Activated CD8-positive, alpha-beta T cell treated with anti-CD3 and anti-CD28 coated beads, Interleukin-2, amount 10 ng/mL, durations not matched to agents 7 days and 5 days (primary cell): ENCODE data around the gene JUN. TPM values are rescaled to one million over a fixed set of nuclear protein-coding genes. Genes with fewer than 3 reads are reported as not detected.

Experiments
- ATAC-seq: fragments of 150-1000 bp; cut with Tn5 transposase; one replicate; pipeline ENCODE4 v1.10.0; 2021; ENCODE audit warnings: moderate library complexity
- CTCF ChIA-PET: fragments of 350-600 bp; sonication (Branson Sonifier 250); formaldehyde crosslinking; loops from one replicate; lab custom pipeline; 2021; ENCODE audit warnings: antibody characterized with exemption; lab: Charles Lee
- POLR2A ChIA-PET: fragments of 350-600 bp; sonication (Branson Sonifier 250); formaldehyde crosslinking; loops from one replicate; lab custom pipeline; 2021; ENCODE audit warnings: antibody characterized with exemption; lab: Charles Lee
- DNase-seq: peaks from one replicate; pipeline ENCODE4 v3.0.0-alpha.2; 2020
- H3K27ac Mint-ChIP-seq: one replicate; pipeline ENCODE4 v1.8.0; 2021; ENCODE audit warnings: mild to moderate bottlenecking, mixed read lengths
- H3K27me3 Mint-ChIP-seq: one replicate; pipeline ENCODE4 v1.8.0; 2021; ENCODE audit warnings: low read depth, mixed read lengths
- H3K36me3 Mint-ChIP-seq: one replicate; pipeline ENCODE4 v1.8.0; 2021; ENCODE audit warnings: low read depth, mixed read lengths
- H3K4me1 Mint-ChIP-seq: one replicate; pipeline ENCODE4 v1.8.0; 2021; ENCODE audit warnings: low read depth, mixed read lengths
- H3K4me3 Mint-ChIP-seq: one replicate; pipeline ENCODE4 v1.8.0; 2021; ENCODE audit warnings: mild to moderate bottlenecking, mixed read lengths
- H3K9me3 Mint-ChIP-seq: one replicate; pipeline ENCODE4 v1.8.0; 2022; ENCODE audit warnings: mixed read lengths; ENCODE audit not compliant: insufficient read depth
- total RNA-seq, 2 experiments: library from RNA; stranded (reverse); gene quantifications; one replicate each; pipeline ENCODE4 v1.2.3, GENCODE V29; 2021

JUN gene
- total RNA-seq, 2 experiments from 2014 or later = 107 to 110 TPM

DNA sequence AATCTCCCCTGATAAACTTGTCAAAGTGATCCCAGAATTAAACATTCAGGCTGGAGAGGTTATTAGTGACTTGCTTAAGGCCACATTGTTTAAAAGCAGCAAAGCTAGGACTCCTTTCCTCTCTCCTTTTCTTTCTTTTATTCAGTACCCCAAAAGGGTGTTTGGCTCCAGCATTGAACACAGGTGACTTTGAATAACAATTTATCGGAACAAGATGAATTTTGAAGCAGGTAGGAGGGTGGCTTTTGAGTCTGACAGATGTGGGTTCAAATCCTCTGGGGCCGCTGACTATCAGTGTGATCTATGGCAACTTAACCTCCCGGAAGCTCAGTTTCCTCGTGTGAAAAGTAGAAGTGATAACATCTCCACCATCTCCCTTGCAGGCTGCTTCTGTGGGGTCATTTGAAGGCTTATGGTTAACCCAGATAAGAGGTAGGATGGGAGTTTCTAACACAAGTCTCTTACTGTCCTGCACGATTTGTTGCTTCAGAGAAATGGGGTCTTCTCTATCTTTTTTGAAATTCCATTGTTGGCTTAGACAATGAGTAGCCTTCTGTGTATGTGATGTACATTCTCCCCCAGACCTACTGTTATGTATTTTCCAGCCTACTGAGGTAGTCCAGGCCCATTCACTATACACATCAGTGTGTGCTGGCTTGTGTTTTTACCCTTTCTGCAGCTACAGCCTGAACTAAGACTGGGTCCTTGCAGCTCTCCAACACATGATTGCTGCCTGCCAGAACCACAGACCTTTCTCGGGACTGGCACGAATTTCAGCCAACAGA lies 29.0 kb downstream of the JUN start:
- peak; percentile 83 for ATAC-seq
- Mint-ChIP-seq H3K27ac (peak overlapping the region; percentile 90), H3K4me1 (peaks cover 50% of the 10 kb centered on the region), H3K27me3 (no peaks in the 10 kb centered on the region), H3K36me3 (peaks cover 8% of the 10 kb centered on the region), H3K9me3 (no peaks in the 10 kb centered on the region), H3K4me3 (peak overlapping the region; percentile 45)
- ChIA-PET POLR2A (interaction anchor here (1.0 to 3.8 kb wide), 4 partner anchors 10 to 61 kb away, joined by 3 to 26 read pairs (median 4); partner anchors contain the start of gene JUN), CTCF (interaction anchor here (0.8 to 6.6 kb wide), 8 partner anchors 13 to 945 kb away, joined by 3 to 32 read pairs (median 5); no protein-coding TSS in a partner anchor)
- DNase-seq = peak; percentile 67

GRCh38 chr1:58754073-58754613 lies 29.7 kb downstream of the JUN start:
- no peak for ATAC-seq
- ChIA-PET CTCF (interaction anchor here (0.9 to 6.6 kb wide), 6 partner anchors 13 to 945 kb away, joined by 3 to 32 read pairs (median 8); no protein-coding TSS in a partner anchor), POLR2A (interaction anchor here (1.1 to 3.8 kb wide), 2 partner anchors 29 to 62 kb away, joined by 3 to 26 read pairs; partner anchors contain the start of gene JUN)
- Mint-ChIP-seq H3K9me3 (no peaks in the 10 kb centered on the region), H3K27ac (peak overlapping the region; percentile 90), H3K4me3 (no peak overlapping the region), H3K4me1 (peaks cover 55% of the 10 kb centered on the region), H3K27me3 (no peaks in the 10 kb centered on the region), H3K36me3 (peaks cover 8% of the 10 kb centered on the region)
- no peak for DNase-seq

DNA sequence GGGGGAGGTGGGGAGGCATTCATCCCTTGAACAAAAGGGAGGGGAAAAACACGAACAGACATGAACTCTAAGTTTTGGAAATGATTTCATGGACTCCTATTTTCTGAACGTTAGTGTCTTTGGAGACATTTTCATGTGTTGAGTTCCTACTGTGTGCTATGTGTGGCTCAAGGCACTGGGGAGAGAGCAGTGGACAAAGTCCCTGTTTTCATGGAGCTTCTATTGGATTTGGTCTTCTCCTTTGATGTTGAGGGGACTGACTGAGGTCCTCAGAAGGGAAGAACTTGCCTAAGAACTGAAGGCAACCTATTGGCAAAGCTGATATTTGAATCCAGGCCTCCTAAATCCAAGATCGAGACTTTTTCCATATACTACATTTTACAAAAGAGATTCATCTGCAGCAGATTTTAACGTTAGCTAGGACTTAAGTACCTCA lies 30.4 kb downstream of the JUN start:
- ATAC-seq (no peak), DNase-seq (no peak)
- Mint-ChIP-seq H3K4me3 (no peak overlapping the region), H3K9me3 (no peaks in the 10 kb centered on the region), H3K27me3 (no peaks in the 10 kb centered on the region), H3K4me1 (peaks cover 57% of the 10 kb centered on the region), H3K27ac (no peak overlapping the region), H3K36me3 (peaks cover 8% of the 10 kb centered on the region)
- CTCF ChIA-PET = interaction anchor here (0.9 to 6.6 kb wide), 3 partner anchors 14 to 290 kb away, joined by 3 to 32 read pairs (median 11); no protein-coding TSS in a partner anchor
- POLR2A ChIA-PET = interaction anchor here (3.8 kb wide), 1 partner anchor 30 kb away, joined by 26 read pairs; the partner anchor contains the start of gene JUN

DNA sequence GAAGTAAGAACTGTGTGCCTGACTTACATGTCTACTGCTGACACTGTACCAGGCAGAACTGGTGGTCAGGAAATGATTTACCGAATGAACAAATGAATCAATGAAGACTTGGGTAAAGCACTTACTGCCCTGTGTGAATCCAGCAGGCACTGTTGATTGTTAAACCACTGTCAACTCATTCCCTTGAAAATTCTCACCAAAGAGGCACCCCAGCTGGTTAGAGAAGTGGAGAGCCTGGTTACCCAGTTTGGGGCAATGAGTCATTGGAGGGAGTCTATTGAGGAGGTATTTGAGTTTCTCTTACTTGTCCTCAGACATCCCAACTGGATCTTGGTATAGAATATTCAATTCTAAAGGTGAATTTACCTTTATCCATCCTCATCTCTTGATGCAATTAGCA lies 34.2 kb downstream of the JUN start:
- ChIA-PET POLR2A (no interaction called here), CTCF (interaction anchor here (0.5 kb wide), 1 partner anchor 90 kb away, joined by 3 read pairs; no protein-coding TSS in a partner anchor)
- Mint-ChIP-seq H3K9me3 (no peaks in the 10 kb centered on the region), H3K36me3 (no peaks in the 10 kb centered on the region), H3K4me1 (peaks cover 31% of the 10 kb centered on the region), H3K4me3 (no peak overlapping the region), H3K27me3 (peaks cover 11% of the 10 kb centered on the region), H3K27ac (no peak overlapping the region)
- ATAC-seq (no peak), DNase-seq (no peak)

- Mint-ChIP-seq H3K4me1 (peaks cover 22% of the 10 kb centered on the region), H3K36me3 (no peaks in the 10 kb centered on the region), H3K27me3 (peaks cover 18% of the 10 kb centered on the region), H3K4me3 (no peak overlapping the region), H3K27ac (no peak overlapping the region), H3K9me3 (no peaks in the 10 kb centered on the region)
- ChIA-PET POLR2A (no interaction called here), CTCF (interaction anchor here (1.4 kb wide), 1 partner anchor 950 kb away, joined by 3 read pairs; no protein-coding TSS in a partner anchor)
- DNase-seq (no peak), ATAC-seq (no peak)
These were observed 35.2 kb downstream of the JUN start for GRCh38 chr1:58748666-58749065.

GRCh38 chr1:58746757-58747156 lies 37.1 kb downstream of the JUN start:
- H3K4me3 Mint-ChIP-seq = no peak overlapping the region
- ChIA-PET POLR2A (no interaction called here), CTCF (interaction anchor here (0.6 to 1.9 kb wide), 2 partner anchors 19 to 1013 kb away, joined by 3 to 4 read pairs; no protein-coding TSS in a partner anchor)
- peaks cover 7% of the 10 kb centered on the region for H3K4me1 Mint-ChIP-seq
- no peaks in the 10 kb centered on the region for H3K9me3 Mint-ChIP-seq
- H3K27ac Mint-ChIP-seq = no peak overlapping the region
- H3K36me3 Mint-ChIP-seq = no peaks in the 10 kb centered on the region
- DNase-seq = no peak
- no peak for ATAC-seq
- peaks cover 18% of the 10 kb centered on the region for H3K27me3 Mint-ChIP-seq

DNA sequence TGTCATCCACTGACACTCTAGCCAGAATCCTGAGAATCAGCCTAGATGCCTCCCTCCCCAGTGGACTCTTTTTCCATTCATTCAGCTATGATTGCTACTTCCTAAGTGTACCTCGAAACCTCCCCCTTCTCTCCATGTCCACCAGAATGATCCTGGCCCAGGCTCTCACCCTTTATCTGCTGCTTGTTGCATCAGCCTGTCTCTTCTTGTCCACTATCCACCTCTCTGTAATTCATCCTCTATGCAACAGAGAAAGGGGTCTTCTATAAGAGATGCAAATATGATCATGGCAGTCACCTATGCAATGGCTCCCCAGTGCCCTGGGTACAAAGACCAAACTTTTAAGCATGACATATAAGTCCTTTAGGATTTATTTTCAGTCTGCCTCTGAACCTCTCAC lies 37.7 kb downstream of the JUN start:
- no peak overlapping the region for H3K4me3 Mint-ChIP-seq
- ATAC-seq (no peak), DNase-seq (no peak)
- peaks cover 7% of the 10 kb centered on the region for H3K4me1 Mint-ChIP-seq
- no peaks in the 10 kb centered on the region for H3K36me3 Mint-ChIP-seq
- ChIA-PET POLR2A (no interaction called here), CTCF (interaction anchor here (1.1 kb wide), 1 partner anchor 953 kb away, joined by 3 read pairs; no protein-coding TSS in a partner anchor)
- H3K27ac Mint-ChIP-seq = no peak overlapping the region
- peaks cover 18% of the 10 kb centered on the region for H3K27me3 Mint-ChIP-seq
- no peaks in the 10 kb centered on the region for H3K9me3 Mint-ChIP-seq

- CTCF ChIA-PET = interaction anchor here (1.1 kb wide), 1 partner anchor 953 kb away, joined by 3 read pairs; no protein-coding TSS in a partner anchor
- H3K4me3 Mint-ChIP-seq = no peak overlapping the region
- no peaks in the 10 kb centered on the region for H3K36me3 Mint-ChIP-seq
- POLR2A ChIA-PET = no interaction called here
- H3K27me3 Mint-ChIP-seq = peaks cover 18% of the 10 kb centered on the region
- peaks cover 8% of the 10 kb centered on the region for H3K4me1 Mint-ChIP-seq
- no peaks in the 10 kb centered on the region for H3K9me3 Mint-ChIP-seq
- no peak for DNase-seq
- H3K27ac Mint-ChIP-seq = no peak overlapping the region
- no peak for ATAC-seq
These were observed 38.2 kb downstream of the JUN start for GRCh38 chr1:58745666-58746065.

DNA sequence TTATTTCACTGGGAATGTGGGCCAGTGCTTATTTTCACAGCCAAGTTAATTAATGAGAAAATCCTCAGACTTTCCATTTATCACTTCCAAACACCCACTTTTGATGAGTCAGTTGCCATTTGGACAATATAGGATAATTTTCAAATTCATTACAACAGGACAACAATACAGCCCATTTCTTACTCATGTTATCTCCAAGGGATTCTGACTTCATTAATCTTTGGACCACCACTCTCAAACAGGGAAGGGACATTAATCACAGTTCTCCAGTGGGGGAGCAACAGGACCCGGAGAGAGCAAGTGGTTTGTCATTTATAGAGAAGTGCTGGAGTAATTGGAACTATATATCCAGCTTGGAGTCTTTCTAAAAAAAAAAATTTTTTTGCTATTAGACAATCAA lies 38.7 kb downstream of the JUN start:
- ATAC-seq = no peak

DNA sequence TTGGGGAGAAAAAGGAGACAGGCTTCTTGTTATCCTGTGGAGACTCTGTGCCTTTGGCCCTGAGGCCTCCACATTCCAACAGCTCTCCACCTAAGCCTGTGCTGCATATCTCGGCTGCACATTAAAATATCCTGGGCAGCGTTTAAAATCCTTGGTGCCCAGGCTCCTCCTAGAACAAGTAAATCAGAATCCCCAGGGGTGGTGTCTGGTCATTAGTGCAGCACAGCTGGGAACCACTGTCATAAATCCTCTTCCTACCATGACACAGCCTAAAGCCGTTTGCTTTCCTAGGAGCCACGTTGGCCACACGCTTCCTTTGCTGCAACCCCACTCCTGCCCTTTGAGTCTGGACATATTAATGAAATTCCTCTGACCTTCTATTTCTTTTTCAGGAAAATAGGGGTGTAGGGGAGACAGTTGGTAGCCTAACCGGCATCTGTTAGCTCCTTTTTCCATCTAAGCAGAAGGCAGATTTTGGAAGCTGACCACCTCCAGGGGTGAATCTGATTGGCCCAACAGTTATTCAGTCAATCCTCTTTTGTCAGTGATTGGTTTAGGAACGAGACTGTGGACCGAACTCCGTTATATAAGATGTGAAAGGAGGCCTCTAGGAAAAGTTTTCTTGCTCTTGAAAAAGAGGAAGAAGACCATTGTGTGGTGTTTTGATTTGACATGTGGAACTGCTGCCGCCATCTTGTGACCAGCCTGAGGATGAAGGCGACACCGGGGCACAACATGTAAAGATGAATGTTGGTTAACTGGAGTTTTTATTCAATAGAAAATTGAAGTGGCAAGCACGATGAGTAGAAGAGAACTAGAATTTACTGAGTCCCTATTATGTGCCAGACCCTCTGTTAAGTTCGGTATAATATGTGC lies 41.9 kb downstream of the JUN start:
- no peak for DNase-seq

More for the DNA sequence above, 38.7 kb downstream of the JUN start:
- POLR2A ChIA-PET = no interaction called here
- Mint-ChIP-seq H3K27me3 (peaks cover 18% of the 10 kb centered on the region), H3K4me1 (peaks cover 9% of the 10 kb centered on the region), H3K36me3 (no peaks in the 10 kb centered on the region), H3K4me3 (no peak overlapping the region), H3K9me3 (no peaks in the 10 kb centered on the region), H3K27ac (no peak overlapping the region)
- DNase-seq = no peak
- CTCF ChIA-PET = interaction anchor here (1.1 kb wide), 1 partner anchor 954 kb away, joined by 3 read pairs; no protein-coding TSS in a partner anchor

More for the DNA sequence above, 41.9 kb downstream of the JUN start:
- ChIA-PET POLR2A (interaction anchor here (0.6 kb wide), 1 partner anchor 74 kb away, joined by 3 read pairs; no protein-coding TSS in a partner anchor), CTCF (interaction anchor here (0.6 to 4.1 kb wide), 8 partner anchors 13 to 1017 kb away, joined by 3 to 25 read pairs (median 4); no protein-coding TSS in a partner anchor)
- no peak for ATAC-seq
- H3K9me3 Mint-ChIP-seq = no peaks in the 10 kb centered on the region
- peaks cover 18% of the 10 kb centered on the region for H3K27me3 Mint-ChIP-seq
- H3K27ac Mint-ChIP-seq = no peak overlapping the region
- H3K36me3 Mint-ChIP-seq = no peaks in the 10 kb centered on the region
- H3K4me1 Mint-ChIP-seq = peaks cover 6% of the 10 kb centered on the region
- no peak overlapping the region for H3K4me3 Mint-ChIP-seq
